Activated B cell treated with CpG ODN at 0.5 μM for 24 hours (primary cell): ENCODE data around the gene LTB4R. TPM values are rescaled to one million over a fixed set of nuclear protein-coding genes. Genes with fewer than 3 reads are reported as not detected.

ENCODE experiments used
- ATAC-seq: fragments of 200-7000 bp; cut with Tn5 transposase; one replicate; pipeline ENCODE4 v1.10.0; 2021; ENCODE audit warnings: low read depth, mild to moderate bottlenecking, moderate library complexity
- CTCF ChIA-PET: fragments of 350-600 bp; sonication (Branson Sonifier 250); formaldehyde crosslinking; loops from one replicate; lab custom pipeline; 2021; ENCODE audit warnings: antibody characterized with exemption; lab: Charles Lee
- POLR2A ChIA-PET: fragments of 350-600 bp; sonication (Branson Sonifier 250); formaldehyde crosslinking; loops from one replicate; lab custom pipeline; 2021; ENCODE audit warnings: antibody characterized with exemption; lab: Charles Lee
- DNase-seq: peaks from one replicate; pipeline ENCODE4 v3.0.0; 2022
- H3K27ac Mint-ChIP-seq: one replicate; pipeline ENCODE4 v1.8.0; 2020; ENCODE audit warnings: mixed read lengths
- H3K27me3 Mint-ChIP-seq: one replicate; pipeline ENCODE4 v1.8.0; 2021; ENCODE audit warnings: mixed read lengths
- H3K36me3 Mint-ChIP-seq: one replicate; pipeline ENCODE4 v1.8.0; 2021; ENCODE audit warnings: low read depth, mixed read lengths
- H3K4me1 Mint-ChIP-seq: one replicate; pipeline ENCODE4 v1.8.0; 2021; ENCODE audit warnings: mixed read lengths
- H3K4me3 Mint-ChIP-seq: one replicate; pipeline ENCODE4 v1.8.0; 2020; ENCODE audit warnings: mild to moderate bottlenecking, mixed read lengths
- H3K9me3 Mint-ChIP-seq: one replicate; pipeline ENCODE4 v1.8.0; 2020; ENCODE audit warnings: mixed read lengths
- intact Hi-C: fragments of 100-400 bp; cut with micrococcal nuclease; formaldehyde crosslinking; loops from one replicate; pipeline ENCODE4 v1.15.1; 2024
- total RNA-seq: library from RNA; stranded (reverse); gene quantifications from 2 replicates; pipeline ENCODE4 v1.2.3, GENCODE V29; 2022
- TF ChIP-seq, protein P1 (sequence below): fragments of 200-600 bp; IDR thresholded peaks from one replicate; pipeline ENCODE4 v1.8.0; 2022; ENCODE audit warnings: antibody characterized with exemption, mild to moderate bottlenecking

The LTB4R gene
- total RNA-seq, 1 donor from 2014 or later: 8.2 TPM

DNA sequence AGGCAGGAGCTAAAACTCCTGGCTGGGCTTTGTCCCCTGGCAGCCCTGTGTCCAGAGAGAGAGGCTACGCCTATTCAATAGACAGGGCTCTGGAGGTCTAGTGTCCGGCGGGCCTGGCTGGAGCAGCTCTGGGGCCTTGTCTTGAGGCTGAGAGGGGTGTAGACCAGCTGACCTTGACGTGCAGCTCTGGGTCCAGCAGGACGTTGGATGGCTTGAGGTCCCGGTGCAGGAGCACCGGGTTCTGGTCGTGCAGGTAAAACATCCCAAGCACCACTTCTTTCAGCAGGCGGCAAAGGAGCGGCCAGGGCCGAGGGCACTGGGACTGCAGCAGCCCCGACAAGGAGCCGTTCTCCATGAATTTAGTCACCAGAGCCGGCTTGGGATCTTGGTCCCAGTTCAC lies 27.5 kb downstream of the LTB4R start:
- DNase-seq (no peak), ATAC-seq (no peak)
- Mint-ChIP-seq H3K9me3 (no peaks in the 10 kb centered on the region), H3K4me1 (peaks cover 38% of the 10 kb centered on the region), H3K4me3 (peak overlapping the region; percentile 94), H3K27ac (no peak overlapping the region), H3K27me3 (peaks cover 15% of the 10 kb centered on the region), H3K36me3 (peaks cover 22% of the 10 kb centered on the region)
- POLR2A ChIA-PET: interaction anchor here (0.7 to 11.5 kb wide), 6 partner anchors 27 to 103 kb away, joined by 3 to 216 read pairs (median 6); partner anchors contain the start of genes CBLN3, DHRS1, KHNYN and NOP9
- intact Hi-C loops: loop anchor here (1.0 to 10.0 kb wide), 3 partner anchors 92 to 784 kb away; partner anchors contain the start of genes THTPA and ZFHX2
- TF ChIP-seq, protein P1, sequence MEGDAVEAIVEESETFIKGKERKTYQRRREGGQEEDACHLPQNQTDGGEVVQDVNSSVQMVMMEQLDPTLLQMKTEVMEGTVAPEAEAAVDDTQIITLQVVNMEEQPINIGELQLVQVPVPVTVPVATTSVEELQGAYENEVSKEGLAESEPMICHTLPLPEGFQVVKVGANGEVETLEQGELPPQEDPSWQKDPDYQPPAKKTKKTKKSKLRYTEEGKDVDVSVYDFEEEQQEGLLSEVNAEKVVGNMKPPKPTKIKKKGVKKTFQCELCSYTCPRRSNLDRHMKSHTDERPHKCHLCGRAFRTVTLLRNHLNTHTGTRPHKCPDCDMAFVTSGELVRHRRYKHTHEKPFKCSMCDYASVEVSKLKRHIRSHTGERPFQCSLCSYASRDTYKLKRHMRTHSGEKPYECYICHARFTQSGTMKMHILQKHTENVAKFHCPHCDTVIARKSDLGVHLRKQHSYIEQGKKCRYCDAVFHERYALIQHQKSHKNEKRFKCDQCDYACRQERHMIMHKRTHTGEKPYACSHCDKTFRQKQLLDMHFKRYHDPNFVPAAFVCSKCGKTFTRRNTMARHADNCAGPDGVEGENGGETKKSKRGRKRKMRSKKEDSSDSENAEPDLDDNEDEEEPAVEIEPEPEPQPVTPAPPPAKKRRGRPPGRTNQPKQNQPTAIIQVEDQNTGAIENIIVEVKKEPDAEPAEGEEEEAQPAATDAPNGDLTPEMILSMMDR: no peak
- CTCF ChIA-PET: interaction anchor here (3.0 kb wide), 2 partner anchors 27 to 93 kb away, joined by 16 to 25 read pairs; no protein-coding TSS in a partner anchor

DNA sequence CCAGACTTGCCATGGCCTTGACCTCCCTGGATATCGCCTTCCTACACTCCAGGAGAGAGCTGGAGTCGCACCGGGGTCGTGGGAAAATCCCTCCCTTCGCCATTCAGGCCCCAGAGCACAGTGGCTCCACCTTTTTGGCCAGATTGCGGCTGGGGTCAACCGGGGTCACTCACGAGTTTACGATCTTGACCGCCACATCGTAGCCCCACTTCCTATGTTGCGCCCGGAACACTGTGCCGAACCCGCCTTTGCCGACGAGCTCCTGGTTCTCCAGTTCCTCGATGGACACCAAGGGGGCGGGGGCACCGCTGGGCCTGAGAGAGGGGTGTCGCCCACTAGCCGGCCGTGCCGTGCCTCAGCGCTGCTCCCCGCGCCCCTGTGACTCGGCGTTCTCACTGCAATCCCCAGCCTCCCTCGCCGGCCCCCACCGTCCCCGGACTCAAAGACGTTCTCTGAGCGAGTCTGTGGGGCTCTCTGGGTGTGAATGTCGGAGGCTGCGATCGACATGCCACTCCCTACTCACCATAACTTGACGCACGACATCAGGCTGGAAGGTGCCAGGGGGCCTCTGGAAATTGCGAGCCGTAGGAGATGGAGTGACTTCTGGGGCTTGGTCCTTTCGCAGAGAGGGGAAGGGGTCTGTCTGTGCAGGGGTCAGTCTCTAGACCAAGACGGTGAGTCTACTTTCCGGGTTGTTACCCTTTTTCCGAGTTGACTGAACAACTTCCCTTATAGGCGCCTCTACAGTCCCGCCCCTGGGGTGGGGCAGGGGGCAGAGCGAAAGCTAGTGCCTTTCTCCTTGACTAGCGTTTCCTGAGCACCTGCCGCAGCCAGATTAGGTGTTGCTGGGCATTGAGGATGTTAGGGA lies 28.2 kb downstream of the LTB4R start, which contains the start of gene RIPK3:
RIPK3 (minus strand) TSS at position 708 of the 868 bp plus-strand sequence; CDS start at position 543, 165 bp downstream.
- intact Hi-C loops: loop anchor here (1.0 to 10.0 kb wide), 4 partner anchors 26 to 785 kb away; partner anchors contain the start of genes THTPA and ZFHX2
- peak within 1 kb of the TSS; percentile 94 for H3K4me3 Mint-ChIP-seq
- H3K4me1 Mint-ChIP-seq: peaks cover 32% of the 10 kb centered on the region
- peak within 1 kb of the TSS; percentile 92 for H3K27ac Mint-ChIP-seq
- H3K9me3 Mint-ChIP-seq: no peaks in the 10 kb centered on the region
- ATAC-seq (peak; percentile 96), DNase-seq (peak; percentile 66)
- H3K36me3 Mint-ChIP-seq: peaks cover 22% of the 10 kb centered on the region
- CTCF ChIA-PET: interaction anchor here (1.3 to 3.0 kb wide), 3 partner anchors 26 to 92 kb away, joined by 3 to 25 read pairs (median 16); no protein-coding TSS in a partner anchor
- TF ChIP-seq, protein P1: no peak
- POLR2A ChIA-PET: interaction anchor here (0.7 to 11.5 kb wide), 11 partner anchors 9 to 178 kb away, joined by 3 to 216 read pairs (median 4); partner anchors contain the start of genes CBLN3, DHRS1, IRF9 and KHNYN
- peaks cover 13% of the 10 kb centered on the region for H3K27me3 Mint-ChIP-seq

DNA sequence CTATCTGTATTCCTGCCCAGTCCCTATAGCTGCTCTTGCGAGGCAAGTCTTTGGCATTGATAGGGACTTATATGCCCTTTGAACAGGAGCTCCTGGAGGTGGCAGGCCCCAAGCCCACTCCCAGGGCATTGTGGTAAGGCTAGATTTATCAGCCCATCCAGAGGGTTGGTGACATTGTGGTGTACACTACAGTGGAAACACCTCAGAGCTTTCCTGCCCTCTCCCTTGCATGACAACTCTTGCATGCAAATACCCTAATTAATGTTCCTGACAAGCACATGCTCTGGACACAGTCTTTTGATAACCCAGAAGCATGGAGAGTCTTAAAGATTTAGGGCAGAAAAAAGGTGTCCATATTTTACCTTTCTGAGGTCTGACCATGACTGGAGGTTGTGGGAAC lies 29.3 kb downstream of the LTB4R start:
- CTCF ChIA-PET: interaction anchor here (1.3 to 3.0 kb wide), 3 partner anchors 25 to 91 kb away, joined by 3 to 25 read pairs (median 16); no protein-coding TSS in a partner anchor
- intact Hi-C loops: loop anchor here (1.0 kb wide), 1 partner anchor 25 kb away; no protein-coding TSS in a partner anchor

DNA sequence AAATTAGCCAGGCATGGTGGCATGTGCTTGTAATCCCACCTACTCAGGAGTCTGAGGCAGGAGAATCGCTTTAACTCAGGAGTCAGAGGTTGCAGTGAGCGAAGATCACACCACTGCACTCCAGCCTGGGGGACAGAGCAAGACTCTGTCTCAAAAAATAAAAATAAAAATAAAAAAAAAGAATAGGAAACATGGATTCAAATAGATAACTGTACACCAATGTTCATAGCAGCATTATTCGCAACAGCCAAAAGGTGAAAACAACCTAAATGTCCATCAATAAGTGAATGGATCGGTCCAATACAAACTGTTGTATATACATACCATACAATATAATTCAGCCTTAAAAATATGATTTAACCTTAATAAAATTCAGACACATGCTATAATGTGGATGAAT lies 31.6 kb downstream of the LTB4R start:
- intact Hi-C loops: no loop called here
- DNase-seq (no peak), ATAC-seq (no peak)
- peaks cover 5% of the 10 kb centered on the region for H3K36me3 Mint-ChIP-seq
- no peaks in the 10 kb centered on the region for H3K9me3 Mint-ChIP-seq
- H3K4me3 Mint-ChIP-seq: no peak overlapping the region
- CTCF ChIA-PET: no interaction called here
- POLR2A ChIA-PET: no interaction called here
- TF ChIP-seq, protein P1: no peak
- peaks cover 20% of the 10 kb centered on the region for H3K27me3 Mint-ChIP-seq
- H3K27ac Mint-ChIP-seq: no peak overlapping the region
- H3K4me1 Mint-ChIP-seq: peaks cover 19% of the 10 kb centered on the region

More for the DNA sequence above, 29.3 kb downstream of the LTB4R start:
- peaks cover 22% of the 10 kb centered on the region for H3K36me3 Mint-ChIP-seq
- DNase-seq: no peak
- H3K9me3 Mint-ChIP-seq: no peaks in the 10 kb centered on the region
- peaks cover 15% of the 10 kb centered on the region for H3K27me3 Mint-ChIP-seq
- TF ChIP-seq, protein P1: no peak
- POLR2A ChIA-PET: interaction anchor here (1.2 to 11.5 kb wide), 4 partner anchors 26 to 101 kb away, joined by 3 to 216 read pairs (median 16); partner anchors contain the start of genes CBLN3, KHNYN, RABGGTA and SDR39U1
- H3K27ac Mint-ChIP-seq: no peak overlapping the region
- H3K4me1 Mint-ChIP-seq: peaks cover 25% of the 10 kb centered on the region
- ATAC-seq: no peak
- no peak overlapping the region for H3K4me3 Mint-ChIP-seq
